B cell (primary cell): ENCODE measurements around the gene TECTA. TPM values are rescaled to one million over a fixed set of nuclear protein-coding genes. Genes with fewer than 3 reads are reported as not detected.

Experiments
- ATAC-seq: fragments of 200-7000 bp; cut with Tn5 transposase; one replicate; pipeline ENCODE4 v1.10.0; 2021; ENCODE audit warnings: low read depth, mild to moderate bottlenecking, moderate number of reproducible peaks, moderate library complexity
- CTCF ChIA-PET: fragments of 350-600 bp; sonication (Branson Sonifier 250); formaldehyde crosslinking; loops from one replicate; lab custom pipeline; 2021; ENCODE audit warnings: antibody characterized with exemption, inconsistent platforms; lab: Charles Lee
- POLR2A ChIA-PET: fragments of 350-600 bp; sonication (Branson Sonifier 250); formaldehyde crosslinking; loops from one replicate; lab custom pipeline; 2021; ENCODE audit warnings: antibody characterized with exemption; lab: Charles Lee
- DNase-seq: peaks from one replicate; pipeline ENCODE4 v3.0.0; 2013
- H2AFZ ChIP-seq: 2 replicates; pipeline ENCODE4 v1.6.1; 2012; ENCODE audit warnings: mild to moderate bottlenecking, low read depth, low read length; ENCODE audit not compliant: insufficient read depth, poor library complexity, severe bottlenecking
- H3K27ac ChIP-seq, 2 donors: 1 replicate in 1 of 2; 2 replicates in 1 of 2; pipeline ENCODE4 v1.5.1; 2012 to 2013; ENCODE audit warnings: low read length in 2 of 2, mild to moderate bottlenecking in 2 of 2, moderate library complexity in 1 of 2
- H3K27me3 ChIP-seq, 4 experiments: fragments of 200-600 bp in 1 of 4; sonication (generic) in 1 of 4; replicated peaks in 1 of 4; 1 replicate in 2 of 4; 2 replicates in 2 of 4; pipeline versions ENCODE4 v1.6.1 to v1.7.0; 2013 to 2016; ENCODE audit warnings: low read length in 3 of 4, mild to moderate bottlenecking in 2 of 4, mixed read lengths in 1 of 4, moderate library complexity in 1 of 4; ENCODE audit not compliant: insufficient read depth in 4 of 4, control insufficient read depth in 3 of 4; ENCODE audit errors: control extremely low read depth in 1 of 4
- H3K36me3 ChIP-seq, 2 experiments: replicated peaks in 1 of 2; 1 replicate in 1 of 2; 2 replicates in 1 of 2; pipeline versions ENCODE4 v1.6.1 to v1.7.1; 2013; ENCODE audit warnings: low read length in 1 of 2; ENCODE audit not compliant: insufficient read depth in 2 of 2, control insufficient read depth in 1 of 2; ENCODE audit errors: control extremely low read depth in 1 of 2, extremely low read depth in 1 of 2
- H3K4me1 ChIP-seq, 2 donors: fragments of 200-600 bp in 1 of 2; sonication (generic) in 1 of 2; 1 replicate in 1 of 2; 2 replicates in 1 of 2; pipeline versions ENCODE4 v1.5.1 to v1.6.1; 2013 to 2017; ENCODE audit warnings: low read length in 2 of 2; ENCODE audit not compliant: control insufficient read depth in 2 of 2, insufficient read depth in 2 of 2
- H3K4me2 ChIP-seq: replicated peaks from 2 replicates; pipeline ENCODE3; 2012; ENCODE audit warnings: mild to moderate bottlenecking, low read depth, low read length; ENCODE audit not compliant: poor library complexity, severe bottlenecking
- H3K4me3 ChIP-seq, 5 experiments: fragments of 200-600 bp in 1 of 5; sonication (generic) in 1 of 5; 1 replicate in 3 of 5; 2 replicates in 2 of 5; pipeline versions ENCODE4 v1.5.1 to v1.7.0; 2011 to 2016; ENCODE audit warnings: low read length in 4 of 5, mild to moderate bottlenecking in 4 of 5, low read depth in 2 of 5, control low read depth in 1 of 5, moderate library complexity in 1 of 5; ENCODE audit not compliant: insufficient read depth in 1 of 5; ENCODE audit errors: control extremely low read depth in 1 of 5, extremely low read depth in 1 of 5
- H3K79me2 ChIP-seq: fragments of 200-600 bp; sonication (generic); one replicate; pipeline ENCODE4 v1.6.0; 2016; ENCODE audit warnings: low read length; ENCODE audit not compliant: control insufficient read depth, insufficient read depth
- H3K9ac ChIP-seq: fragments of 200-600 bp; sonication (generic); 2 replicates; pipeline ENCODE4 v1.6.1; 2017; ENCODE audit warnings: mild to moderate bottlenecking, low read length, moderate library complexity
- H3K9me3 ChIP-seq, 3 donors: one replicate each; pipeline versions ENCODE4 v1.6.1 to v1.7.1; 2013; ENCODE audit warnings: low read length in 2 of 3; ENCODE audit not compliant: control insufficient read depth in 2 of 3, insufficient read depth in 1 of 3; ENCODE audit errors: control extremely low read depth in 1 of 3
- H4K20me1 ChIP-seq: 2 replicates; pipeline ENCODE4 v1.6.0; 2012; ENCODE audit warnings: mild to moderate bottlenecking, low read length; ENCODE audit not compliant: insufficient read depth, control insufficient read depth, poor library complexity, severe bottlenecking
- H3K27ac Mint-ChIP-seq: one replicate; pipeline ENCODE4 v1.8.0; 2021; ENCODE audit warnings: mixed read lengths
- H3K27me3 Mint-ChIP-seq: one replicate; pipeline ENCODE4 v1.8.0; 2021; ENCODE audit warnings: mixed read lengths
- H3K4me1 Mint-ChIP-seq: one replicate; pipeline ENCODE4 v1.8.0; 2021; ENCODE audit warnings: mixed read lengths
- H3K4me3 Mint-ChIP-seq: one replicate; pipeline ENCODE4 v1.8.0; 2021; ENCODE audit warnings: mixed read lengths
- H3K9me3 Mint-ChIP-seq: one replicate; pipeline ENCODE4 v1.8.0; 2022; ENCODE audit warnings: mixed read lengths; ENCODE audit not compliant: insufficient read depth
- EZH2 ChIP-seq: IDR thresholded peaks from 2 replicates; pipeline ENCODE4 v1.6.1; 2012; ENCODE audit warnings: borderline replicate concordance, low read depth, mild to moderate bottlenecking, moderate library complexity, low read length; ENCODE audit not compliant: insufficient read depth, poor library complexity, severe bottlenecking
- WGBS: methylation state at CpG from one replicate; pipeline ENCODE4 v1.1.5; 2013; ENCODE audit warnings: missing lambda C conversion rate; ENCODE audit not compliant: insufficient coverage; 5-methylcytosine and 5-hydroxymethylcytosine counted together
- intact Hi-C: fragments of 100-400 bp; cut with micrococcal nuclease; formaldehyde crosslinking; loops from one replicate; pipeline ENCODE4 v1.10.0; 2022
- polyA plus RNA-seq: library from polyadenylated mRNA; depleted of rRNA; stranded (reverse); fragments of >200 nt; gene quantifications from 2 replicates; pipeline ENCODE4 v1.2.3, GENCODE V29; 2012
- total RNA-seq, 2 donors: library from RNA; stranded (reverse); fragments of 120-200 nt in 1 of 2; gene quantifications; 1 replicate in 1 of 2; 2 replicates in 1 of 2; pipeline versions ENCODE4 v1.2.3 to v1.2.4, GENCODE V29; 2013 to 2022
- TF ChIP-seq, protein P1 (sequence below): fragments of 200-600 bp; IDR thresholded peaks from one replicate; pipeline ENCODE4 v1.8.0; 2022; ENCODE audit warnings: antibody characterized with exemption, mild to moderate bottlenecking

The TECTA gene
- total and polyA plus RNA-seq, 2 donors (not counting 1 experiment from before 2014, with no cell fraction given) = 0.47 to 0.51 TPM

GRCh38 chr11:121154486-121155314, 53.7 kb downstream of the TECTA start:
- TF ChIP-seq EZH2 = no peak
- TF ChIP-seq, protein P1, sequence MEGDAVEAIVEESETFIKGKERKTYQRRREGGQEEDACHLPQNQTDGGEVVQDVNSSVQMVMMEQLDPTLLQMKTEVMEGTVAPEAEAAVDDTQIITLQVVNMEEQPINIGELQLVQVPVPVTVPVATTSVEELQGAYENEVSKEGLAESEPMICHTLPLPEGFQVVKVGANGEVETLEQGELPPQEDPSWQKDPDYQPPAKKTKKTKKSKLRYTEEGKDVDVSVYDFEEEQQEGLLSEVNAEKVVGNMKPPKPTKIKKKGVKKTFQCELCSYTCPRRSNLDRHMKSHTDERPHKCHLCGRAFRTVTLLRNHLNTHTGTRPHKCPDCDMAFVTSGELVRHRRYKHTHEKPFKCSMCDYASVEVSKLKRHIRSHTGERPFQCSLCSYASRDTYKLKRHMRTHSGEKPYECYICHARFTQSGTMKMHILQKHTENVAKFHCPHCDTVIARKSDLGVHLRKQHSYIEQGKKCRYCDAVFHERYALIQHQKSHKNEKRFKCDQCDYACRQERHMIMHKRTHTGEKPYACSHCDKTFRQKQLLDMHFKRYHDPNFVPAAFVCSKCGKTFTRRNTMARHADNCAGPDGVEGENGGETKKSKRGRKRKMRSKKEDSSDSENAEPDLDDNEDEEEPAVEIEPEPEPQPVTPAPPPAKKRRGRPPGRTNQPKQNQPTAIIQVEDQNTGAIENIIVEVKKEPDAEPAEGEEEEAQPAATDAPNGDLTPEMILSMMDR = no peak
- no peak for DNase-seq
- Histone ChIP-seq H3K79me2 (no peaks in the 10 kb centered on the region), H3K4me2 (no peak overlapping the region), H3K27me3 (no peaks in the 10 kb centered on the region), H3K4me3 (no peak overlapping the region), H3K9me3 (no peaks in the 10 kb centered on the region), H4K20me1 (no peaks in the 10 kb centered on the region), H3K36me3 (no peaks in the 10 kb centered on the region), H2AFZ (no peak overlapping the region), H3K9ac (no peak overlapping the region), H3K4me1 (no peaks in the 10 kb centered on the region), H3K27ac (no peak overlapping the region)
- ChIA-PET POLR2A (no interaction called here), CTCF (no interaction called here)
- H3K27me3 Mint-ChIP-seq = peaks cover 10% of the 10 kb centered on the region
- no peaks in the 10 kb centered on the region for H3K4me1 Mint-ChIP-seq
- intact Hi-C loops = no loop called here
- no peak overlapping the region for H3K4me3 Mint-ChIP-seq
- H3K9me3 Mint-ChIP-seq = no peaks in the 10 kb centered on the region
- ATAC-seq = no peak
- H3K27ac Mint-ChIP-seq = no peak overlapping the region
- WGBS = 90% methylated on average over 7 of the region's 13 CpGs

DNA sequence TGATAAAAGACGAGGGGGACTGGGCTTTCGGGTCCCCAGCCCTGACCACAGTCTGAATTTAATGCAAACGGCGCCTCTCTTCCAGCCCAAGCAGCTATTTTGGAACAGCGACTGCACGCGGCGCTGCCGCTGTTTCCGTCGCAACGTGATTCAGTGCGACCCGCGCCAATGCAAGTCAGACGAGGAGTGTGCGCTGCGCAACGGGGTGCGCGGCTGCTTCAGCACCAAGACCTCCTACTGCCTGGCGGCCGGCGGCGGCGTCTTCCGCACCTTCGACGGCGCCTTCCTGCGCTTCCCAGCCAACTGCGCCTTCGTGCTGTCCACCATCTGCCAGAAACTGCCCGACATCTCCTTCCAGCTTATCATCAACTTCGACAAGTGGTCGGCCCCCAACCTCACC, 56.7 kb downstream of the TECTA start:
- CTCF ChIA-PET = no interaction called here
- POLR2A ChIA-PET = no interaction called here
- Histone ChIP-seq H3K4me2 (no peak overlapping the region), H4K20me1 (no peaks in the 10 kb centered on the region), H3K9ac (no peak overlapping the region), H3K79me2 (no peaks in the 10 kb centered on the region), H3K4me3 (no peak overlapping the region), H3K9me3 (no peaks in the 10 kb centered on the region), H3K27me3 (no peaks in the 10 kb centered on the region), H3K4me1 (no peaks in the 10 kb centered on the region), H2AFZ (no peak overlapping the region), H3K27ac (no peak overlapping the region), H3K36me3 (no peaks in the 10 kb centered on the region)
- Mint-ChIP-seq H3K27me3 (peaks cover 8% of the 10 kb centered on the region), H3K27ac (no peak overlapping the region), H3K4me3 (no peak overlapping the region), H3K9me3 (no peaks in the 10 kb centered on the region), H3K4me1 (no peaks in the 10 kb centered on the region)
- ATAC-seq (no peak), DNase-seq (no peak)
- intact Hi-C loops = no loop called here
- WGBS = 86% methylated on average over 36 of the region's 36 CpGs
- TF ChIP-seq, protein P1 = no peak
- TF ChIP-seq EZH2 = no peak
